ENCODE measurements around the gene ECE1.

The ECE1 gene

DNA sequence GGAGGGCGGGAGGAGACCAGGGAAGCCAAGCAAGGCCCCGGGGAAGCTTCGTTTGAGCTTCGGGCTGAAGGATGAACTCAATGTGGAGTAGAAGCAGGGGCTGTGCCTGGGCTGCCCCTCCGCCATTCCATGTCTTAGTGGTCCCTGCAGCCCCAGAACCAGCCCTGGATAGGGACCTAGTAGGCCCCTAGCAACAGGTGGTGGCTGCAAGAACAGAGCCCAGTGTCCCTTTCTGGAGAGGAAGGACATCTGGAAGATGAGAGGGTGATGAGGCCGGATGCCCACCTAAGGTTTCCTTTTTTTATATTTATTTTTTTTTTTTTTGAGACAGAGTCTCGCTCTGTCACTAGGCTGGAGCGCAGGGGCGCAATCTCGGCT is 27.2 kb downstream of the ECE1 start:
- TF ChIP-seq, protein P1, sequence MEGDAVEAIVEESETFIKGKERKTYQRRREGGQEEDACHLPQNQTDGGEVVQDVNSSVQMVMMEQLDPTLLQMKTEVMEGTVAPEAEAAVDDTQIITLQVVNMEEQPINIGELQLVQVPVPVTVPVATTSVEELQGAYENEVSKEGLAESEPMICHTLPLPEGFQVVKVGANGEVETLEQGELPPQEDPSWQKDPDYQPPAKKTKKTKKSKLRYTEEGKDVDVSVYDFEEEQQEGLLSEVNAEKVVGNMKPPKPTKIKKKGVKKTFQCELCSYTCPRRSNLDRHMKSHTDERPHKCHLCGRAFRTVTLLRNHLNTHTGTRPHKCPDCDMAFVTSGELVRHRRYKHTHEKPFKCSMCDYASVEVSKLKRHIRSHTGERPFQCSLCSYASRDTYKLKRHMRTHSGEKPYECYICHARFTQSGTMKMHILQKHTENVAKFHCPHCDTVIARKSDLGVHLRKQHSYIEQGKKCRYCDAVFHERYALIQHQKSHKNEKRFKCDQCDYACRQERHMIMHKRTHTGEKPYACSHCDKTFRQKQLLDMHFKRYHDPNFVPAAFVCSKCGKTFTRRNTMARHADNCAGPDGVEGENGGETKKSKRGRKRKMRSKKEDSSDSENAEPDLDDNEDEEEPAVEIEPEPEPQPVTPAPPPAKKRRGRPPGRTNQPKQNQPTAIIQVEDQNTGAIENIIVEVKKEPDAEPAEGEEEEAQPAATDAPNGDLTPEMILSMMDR (conservative IDR thresholded peaks at IDR 0.05): no peak
- H3K27ac ChIP-seq: no peak overlapping the region

DNA sequence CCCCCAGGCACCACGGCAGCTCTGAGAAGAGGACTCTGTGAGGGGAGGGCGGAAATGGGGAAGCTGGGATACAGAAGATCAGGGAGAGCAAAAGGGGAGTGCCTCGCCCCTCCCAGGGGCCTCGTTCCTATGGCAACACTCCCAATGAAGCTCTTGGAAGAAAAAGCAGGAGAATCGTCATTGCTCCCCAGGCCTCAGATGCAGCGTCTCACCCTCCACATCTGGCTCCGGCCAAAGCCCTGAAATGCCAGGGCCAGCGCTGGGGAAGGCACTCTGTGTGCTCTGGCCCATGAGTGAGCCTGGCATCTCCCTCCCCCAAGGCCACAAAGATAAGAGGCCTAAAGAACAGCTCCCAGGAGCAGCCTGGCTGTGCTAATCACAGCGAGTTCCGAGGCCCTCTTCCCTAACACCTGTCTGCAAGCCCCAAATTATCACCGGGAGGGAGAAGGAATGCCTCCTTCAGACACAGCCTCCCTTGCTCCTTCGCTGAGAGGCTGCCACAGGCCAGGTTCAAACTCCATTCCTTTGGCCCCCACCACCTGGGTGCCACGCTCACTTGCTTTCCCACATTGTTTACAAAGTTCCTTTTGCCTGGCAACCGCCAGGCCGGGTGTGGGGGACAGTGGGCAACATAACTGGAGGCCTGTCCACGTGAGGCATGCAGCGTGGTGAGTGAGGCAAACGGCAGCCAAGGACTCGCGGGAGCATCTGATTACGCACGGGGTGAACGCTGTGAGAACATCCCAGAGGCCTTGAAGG is 27.8 kb downstream of the ECE1 start:
- TF ChIP-seq, protein P1 (conservative IDR thresholded peaks at IDR 0.05): no peak
- H3K27ac ChIP-seq: no peak overlapping the region

GRCh38 chr1:21261551-21262292 is 28.5 kb downstream of the ECE1 start:
- TF ChIP-seq, protein P1 (conservative IDR thresholded peaks at IDR 0.05): no peak
- no peak overlapping the region for H3K27ac ChIP-seq

- no peak overlapping the region for H3K27ac ChIP-seq
- TF ChIP-seq, protein P1 (conservative IDR thresholded peaks at IDR 0.05): no peak
Measured at GRCh38 chr1:21260405-21261125, 29.7 kb downstream of the ECE1 start.

DNA sequence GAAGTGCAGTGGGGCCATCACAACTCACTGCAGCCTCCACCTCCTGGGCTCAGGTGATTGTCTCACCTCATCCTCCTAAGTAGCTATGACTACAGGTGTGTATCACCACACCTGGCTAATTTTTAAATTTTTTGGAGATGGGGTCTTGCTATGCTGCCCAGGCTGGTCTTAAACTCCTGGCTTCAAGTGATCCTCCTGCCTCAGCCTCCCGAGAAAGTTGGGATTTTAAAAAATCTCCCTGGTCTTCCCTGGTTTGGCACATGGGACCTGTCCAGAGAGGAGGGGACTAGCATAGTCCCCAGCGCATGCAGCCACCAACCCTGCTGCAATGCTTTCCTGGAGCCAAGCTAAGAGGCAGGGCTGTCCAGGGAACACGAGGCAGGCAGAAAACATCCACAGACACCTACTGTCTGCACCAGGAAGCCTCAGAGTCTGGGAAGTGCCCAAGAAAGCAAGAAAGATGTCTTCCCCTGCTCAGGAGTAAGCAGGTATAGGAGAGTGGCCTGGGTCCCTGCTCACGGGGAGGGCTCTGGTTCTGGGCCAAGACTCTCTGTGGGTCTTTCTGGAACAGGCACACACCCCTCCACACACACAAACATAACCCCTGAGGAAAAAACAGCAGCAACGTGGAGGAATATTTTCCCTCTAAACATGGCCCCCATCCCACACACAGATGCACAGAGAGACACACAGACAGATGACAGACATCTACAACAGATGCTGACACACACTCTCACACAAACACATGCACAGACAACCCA is 30.8 kb downstream of the ECE1 start:
- TF ChIP-seq, protein P1 (conservative IDR thresholded peaks at IDR 0.05): no peak
- no peak overlapping the region for H3K27ac ChIP-seq

GRCh38 chr1:21258331-21259134 is 31.7 kb downstream of the ECE1 start:
- TF ChIP-seq, protein P1 (conservative IDR thresholded peaks at IDR 0.05): no peak
- no peak overlapping the region for H3K27ac ChIP-seq

All from VCaP (cell line).